Upper lobe of right lung (tissue), 1 donor: ENCODE data around the gene HRAS. TPM values are rescaled to one million over a fixed set of nuclear protein-coding genes. Genes with fewer than 3 reads are reported as not detected.
A peak's percentile ranks its signal among the peaks of the same experiment; 100 is the strongest.

Experiments
- ATAC-seq: fragments of 200-7000 bp; cut with Tn5 transposase; one replicate; pipeline ENCODE4 v1.9.1; 2020; ENCODE audit warnings: mild to moderate bottlenecking, moderate library complexity
- DNase-seq: peaks from one replicate; pipeline ENCODE4 v3.0.0-alpha.2; 2020
- H3K27ac ChIP-seq: fragments of 200-600 bp; one replicate; pipeline ENCODE4 v1.8.0; 2022
- H3K27me3 ChIP-seq: fragments of 200-600 bp; one replicate; pipeline ENCODE4 v1.8.0; 2022; ENCODE audit warnings: mild to moderate bottlenecking
- H3K36me3 ChIP-seq: fragments of 200-600 bp; one replicate; pipeline ENCODE4 v1.8.0; 2022
- H3K4me1 ChIP-seq: fragments of 200-600 bp; one replicate; pipeline ENCODE4 v1.8.0; 2022
- H3K4me3 ChIP-seq: fragments of 200-600 bp; one replicate; pipeline ENCODE4 v1.8.0; 2022; ENCODE audit warnings: mild to moderate bottlenecking
- H3K9me3 ChIP-seq: fragments of 200-600 bp; one replicate; pipeline ENCODE4 v1.8.0; 2022
- CTCF ChIP-seq: fragments of 200-600 bp; IDR thresholded peaks from one replicate; pipeline ENCODE4 v1.8.0; 2022; ENCODE audit warnings: antibody characterized with exemption
- intact Hi-C: fragments of 100-400 bp; cut with DNase I; formaldehyde crosslinking; loops from one replicate; pipeline ENCODE4 v1.11.0; 2022
- total RNA-seq: library from RNA; stranded (reverse); fragmentation: NEBNext Ultra II Directional; extraction: Animal tissue kit (Norgen Biotek cat#: 25700); gene quantifications from one replicate; pipeline ENCODE4 v1.2.1, GENCODE V29; 2021
- donor health status: DM: no; HTN: yes; CAD: no; lungs with severe emphysema.

The HRAS gene
- total RNA-seq, 1 donor from 2014 or later: 55.5 TPM

- Histone ChIP-seq H3K27ac (no peak overlapping the region), H3K4me1 (peaks cover 31% of the 10 kb centered on the region), H3K27me3 (no peaks in the 10 kb centered on the region), H3K9me3 (no peaks in the 10 kb centered on the region), H3K36me3 (peaks cover 2% of the 10 kb centered on the region), H3K4me3 (no peak overlapping the region)
- intact Hi-C loops: no loop called here
- TF ChIP-seq CTCF: no peak
- DNase-seq: peak; percentile 59
- ATAC-seq: no peak
Measured at GRCh38 chr11:538431-539051, 3.2 kb upstream of the HRAS start.

- Histone ChIP-seq H3K27ac (peak overlapping the region; percentile 70), H3K27me3 (no peaks in the 10 kb centered on the region)
- ATAC-seq: no peak
Measured at GRCh38 chr11:537622-538430, 2.5 kb upstream of the HRAS start.

GRCh38 chr11:536841-537621 is 1.7 kb upstream of the HRAS start, which contains the start of gene LRRC56:
TSS of gene LRRC56 (plus strand) at chr11:537527. CDS start at chr11:540685, 3,158 bp downstream.
- peak within 1 kb of the TSS; percentile 84 for H3K27ac ChIP-seq
- ATAC-seq: peak; percentile 60
- peaks cover 17% of the 10 kb centered on the region for H3K36me3 ChIP-seq
- H3K4me3 ChIP-seq: peak within 1 kb of the TSS; percentile 71
- no peak for TF ChIP-seq CTCF
- H3K4me1 ChIP-seq: peaks cover 31% of the 10 kb centered on the region
- intact Hi-C loops: no loop called here
- peak; percentile 94 for DNase-seq
- no peaks in the 10 kb centered on the region for H3K27me3 ChIP-seq
- no peaks in the 10 kb centered on the region for H3K9me3 ChIP-seq

More at GRCh38 chr11:537622-538430, 2.5 kb upstream of the HRAS start:
- Histone ChIP-seq H3K9me3 (no peaks in the 10 kb centered on the region), H3K4me3 (peak overlapping the region; percentile 71), H3K4me1 (peaks cover 31% of the 10 kb centered on the region), H3K36me3 (peaks cover 9% of the 10 kb centered on the region)
- no peak for DNase-seq
- intact Hi-C loops: no loop called here
- TF ChIP-seq CTCF: no peak

GRCh38 chr11:535210-535518 is 212 bp downstream of the HRAS start:
- no peak overlapping the region for H3K27ac ChIP-seq
- ATAC-seq (no peak), DNase-seq (no peak)
- no peaks in the 10 kb centered on the region for H3K27me3 ChIP-seq
- H3K36me3 ChIP-seq: peaks cover 27% of the 10 kb centered on the region
- peak overlapping the region; percentile 92 for H3K4me3 ChIP-seq
- intact Hi-C loops: no loop called here
- H3K9me3 ChIP-seq: no peaks in the 10 kb centered on the region
- no peak for TF ChIP-seq CTCF
- peaks cover 31% of the 10 kb centered on the region for H3K4me1 ChIP-seq

- Histone ChIP-seq H3K4me3 (peak overlapping the region; percentile 92), H3K36me3 (peaks cover 27% of the 10 kb centered on the region), H3K27ac (peak overlapping the region; percentile 82), H3K27me3 (no peaks in the 10 kb centered on the region), H3K9me3 (no peaks in the 10 kb centered on the region), H3K4me1 (peaks cover 31% of the 10 kb centered on the region)
- peak; percentile 83 for DNase-seq
- TF ChIP-seq CTCF: no peak
- intact Hi-C loops: no loop called here
- ATAC-seq: peak; percentile 4
Measured at GRCh38 chr11:534396-535209, 773 bp downstream of the HRAS start.
